Umbilical cord (tissue), 2 donors: ENCODE measurements around the gene KLHL5. TPM values are rescaled to one million over a fixed set of nuclear protein-coding genes. Genes with fewer than 3 reads are reported as not detected.
"Not testable (repeated sequence)": the region's sequence is repeated elsewhere in the genome, so short reads cannot be mapped to it uniquely, and the experiment has no call there.

Source experiments
- DNase-seq: peaks from one replicate; pipeline ENCODE4 v3.0.0-alpha.2; 2015; ENCODE audit warnings: low spot score
- total RNA-seq: library from RNA; depleted of rRNA; stranded (reverse); fragments of >200 nt; gene quantifications from one replicate; pipeline ENCODE4 v1.2.3, GENCODE V29; 2014; ENCODE audit warnings: low replicate concordance; ENCODE audit not compliant: insufficient read depth

The KLHL5 gene, protein sequence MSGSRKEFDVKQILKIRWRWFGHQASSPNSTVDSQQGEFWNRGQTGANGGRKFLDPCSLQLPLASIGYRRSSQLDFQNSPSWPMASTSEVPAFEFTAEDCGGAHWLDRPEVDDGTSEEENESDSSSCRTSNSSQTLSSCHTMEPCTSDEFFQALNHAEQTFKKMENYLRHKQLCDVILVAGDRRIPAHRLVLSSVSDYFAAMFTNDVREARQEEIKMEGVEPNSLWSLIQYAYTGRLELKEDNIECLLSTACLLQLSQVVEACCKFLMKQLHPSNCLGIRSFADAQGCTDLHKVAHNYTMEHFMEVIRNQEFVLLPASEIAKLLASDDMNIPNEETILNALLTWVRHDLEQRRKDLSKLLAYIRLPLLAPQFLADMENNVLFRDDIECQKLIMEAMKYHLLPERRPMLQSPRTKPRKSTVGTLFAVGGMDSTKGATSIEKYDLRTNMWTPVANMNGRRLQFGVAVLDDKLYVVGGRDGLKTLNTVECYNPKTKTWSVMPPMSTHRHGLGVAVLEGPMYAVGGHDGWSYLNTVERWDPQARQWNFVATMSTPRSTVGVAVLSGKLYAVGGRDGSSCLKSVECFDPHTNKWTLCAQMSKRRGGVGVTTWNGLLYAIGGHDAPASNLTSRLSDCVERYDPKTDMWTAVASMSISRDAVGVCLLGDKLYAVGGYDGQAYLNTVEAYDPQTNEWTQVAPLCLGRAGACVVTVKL
- 30.8 TPM for total RNA-seq

DNA sequence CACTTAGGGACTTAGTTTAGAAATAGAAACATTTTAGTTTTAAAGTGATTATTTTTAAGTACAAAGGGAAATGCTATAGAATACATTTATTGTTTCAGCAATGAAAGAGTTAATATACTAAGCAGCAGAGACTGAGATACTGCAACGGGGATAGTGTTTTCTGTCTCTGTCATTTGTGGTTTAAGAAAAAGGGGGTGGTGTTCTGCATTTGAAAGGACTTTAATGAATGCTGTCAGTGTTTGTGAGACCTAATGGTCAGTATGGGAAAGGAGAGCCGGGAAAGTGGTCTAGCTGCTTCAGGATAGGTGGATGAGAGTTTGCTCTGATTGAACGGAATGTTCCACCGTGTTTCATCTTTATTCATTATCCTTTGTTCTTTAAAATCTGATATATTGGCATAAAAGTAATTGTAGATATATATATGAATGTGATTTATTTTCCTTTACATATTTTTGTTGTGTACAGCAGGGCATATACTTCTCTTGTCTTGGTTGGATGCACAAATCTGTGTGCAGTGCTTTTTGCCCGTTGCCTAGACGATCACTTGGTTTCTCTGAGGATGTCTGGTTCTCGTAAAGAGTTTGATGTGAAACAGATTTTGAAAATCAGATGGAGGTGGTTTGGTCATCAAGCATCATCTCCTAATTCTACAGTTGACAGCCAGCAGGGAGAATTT is at the start of gene KLHL5:
Gene KLHL5 (plus strand): TSS at position 139 of the 676 bp plus-strand sequence. CDS start 421 bp downstream, at position 560.
- DNase-seq, result peak; percentile 32

DNA sequence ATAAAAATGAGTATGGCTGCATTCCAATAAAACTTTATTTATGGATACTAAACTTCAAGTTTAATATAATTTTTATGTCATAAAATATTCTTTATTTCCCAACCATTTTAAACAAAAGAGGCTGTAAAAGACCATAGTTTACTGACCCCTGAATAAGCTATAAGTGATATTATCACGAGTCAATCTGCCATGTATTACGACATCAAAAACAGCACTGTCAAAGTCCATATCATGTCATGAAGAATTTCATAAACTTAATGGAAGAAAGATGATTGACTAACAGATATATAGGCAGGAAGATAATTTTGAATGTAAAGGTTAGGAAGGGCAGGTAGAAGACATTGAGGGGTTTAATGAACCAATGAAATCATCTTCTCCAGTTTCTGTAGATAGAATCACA is 48.0 kb upstream of the KLHL5 start:
- no peak for DNase-seq

DNA sequence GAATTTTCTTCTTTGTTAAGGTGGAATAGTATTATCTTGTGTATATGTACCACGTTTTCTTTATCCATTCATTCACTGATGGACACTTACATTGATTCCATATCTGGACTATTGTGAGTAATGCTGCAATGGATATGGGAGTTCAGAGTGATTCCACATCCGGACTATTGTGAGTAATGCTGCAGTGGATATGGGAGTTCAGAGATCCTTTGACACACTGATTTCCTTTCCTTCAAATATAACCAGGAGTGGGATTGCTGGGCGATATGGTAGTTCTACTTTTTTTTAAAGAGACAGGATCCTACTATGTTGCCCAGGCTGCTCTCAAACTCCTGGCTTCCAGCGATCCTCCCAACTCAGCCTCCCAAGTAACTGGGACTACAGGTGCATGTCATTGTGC is 41.9 kb upstream of the KLHL5 start:
- no peak for DNase-seq

DNA sequence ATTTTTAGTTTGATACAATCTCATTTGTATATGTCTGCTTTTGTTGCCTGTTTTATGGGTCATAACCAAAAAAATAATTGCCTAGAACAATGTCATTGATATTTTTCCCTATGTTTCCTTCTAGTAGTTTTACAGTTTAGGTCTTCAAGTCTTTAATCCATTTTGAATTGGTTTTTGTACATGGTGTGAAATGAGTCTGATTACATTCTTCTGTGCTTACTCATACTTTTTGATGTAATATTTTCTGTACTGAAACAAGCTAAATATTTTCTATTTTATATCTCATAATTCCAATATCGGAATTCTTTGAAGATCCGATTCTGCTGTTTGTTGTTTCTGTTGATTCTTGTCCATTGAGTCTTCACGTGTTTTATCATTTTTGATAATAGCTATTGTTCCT is 40.4 kb upstream of the KLHL5 start:
- DNase-seq, result no peak

DNA sequence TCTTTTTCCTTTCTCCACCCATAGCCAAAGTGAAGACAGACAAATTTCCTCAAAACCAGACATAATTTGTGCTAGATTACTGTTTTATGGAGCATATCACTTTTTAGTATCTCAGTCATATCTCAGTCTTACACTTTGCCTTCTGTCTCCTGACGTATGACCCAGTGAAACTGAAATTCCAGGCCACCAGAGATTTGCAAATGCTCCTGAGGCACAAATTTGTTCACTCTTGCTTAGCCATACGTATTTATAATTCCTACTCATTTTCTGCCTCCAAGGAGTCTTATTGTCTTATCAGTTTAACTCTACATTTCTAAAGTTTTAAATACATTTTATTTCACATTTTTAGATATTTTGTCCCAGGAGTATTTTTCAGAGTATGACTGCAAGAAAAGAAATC is 39.8 kb upstream of the KLHL5 start:
- no peak for DNase-seq

DNA sequence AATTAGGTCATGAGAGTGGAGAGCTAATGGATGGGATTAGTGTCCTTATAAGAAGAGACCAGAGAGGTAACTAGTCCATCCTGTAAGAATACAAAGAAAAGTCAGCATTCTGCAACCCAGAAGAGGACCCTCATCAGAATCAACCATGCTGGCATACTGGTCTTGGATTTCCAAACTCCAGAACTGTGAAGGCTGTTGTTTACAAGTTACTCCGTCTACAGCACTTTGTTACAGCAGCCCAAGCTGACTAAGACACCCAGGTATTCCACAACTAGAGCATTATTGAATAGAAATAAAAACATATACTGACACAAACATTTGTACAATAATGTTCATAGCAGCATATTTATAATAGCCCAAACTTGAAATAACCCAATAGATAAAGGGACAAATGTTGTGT is 39.0 kb upstream of the KLHL5 start:
- DNase-seq, result no peak

DNA sequence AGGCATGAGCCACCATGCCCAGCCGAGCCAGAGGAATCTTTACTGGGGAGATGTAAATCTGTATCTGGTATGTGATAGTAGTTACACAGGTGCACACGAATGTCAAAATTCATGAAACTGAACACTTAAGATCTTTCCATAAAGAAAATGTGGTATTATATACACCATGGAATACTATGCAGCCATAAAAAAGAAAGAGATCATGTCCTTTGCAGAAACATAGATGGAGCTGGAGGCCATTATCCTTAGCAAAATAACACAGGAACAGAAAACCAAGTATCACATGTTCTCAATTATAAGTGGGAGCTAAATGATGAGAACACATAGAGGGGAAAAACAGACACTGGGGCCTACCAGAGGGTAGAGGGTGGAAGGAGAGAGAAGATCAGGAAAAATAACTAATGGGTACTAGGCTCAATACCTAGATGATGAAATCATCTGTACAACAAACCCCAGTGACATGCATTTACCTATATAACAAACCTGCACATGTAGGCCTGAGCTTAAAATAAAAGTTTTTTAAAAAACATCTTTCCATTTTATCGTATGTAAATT is 37.6 kb upstream of the KLHL5 start:
- no peak for DNase-seq

DNA sequence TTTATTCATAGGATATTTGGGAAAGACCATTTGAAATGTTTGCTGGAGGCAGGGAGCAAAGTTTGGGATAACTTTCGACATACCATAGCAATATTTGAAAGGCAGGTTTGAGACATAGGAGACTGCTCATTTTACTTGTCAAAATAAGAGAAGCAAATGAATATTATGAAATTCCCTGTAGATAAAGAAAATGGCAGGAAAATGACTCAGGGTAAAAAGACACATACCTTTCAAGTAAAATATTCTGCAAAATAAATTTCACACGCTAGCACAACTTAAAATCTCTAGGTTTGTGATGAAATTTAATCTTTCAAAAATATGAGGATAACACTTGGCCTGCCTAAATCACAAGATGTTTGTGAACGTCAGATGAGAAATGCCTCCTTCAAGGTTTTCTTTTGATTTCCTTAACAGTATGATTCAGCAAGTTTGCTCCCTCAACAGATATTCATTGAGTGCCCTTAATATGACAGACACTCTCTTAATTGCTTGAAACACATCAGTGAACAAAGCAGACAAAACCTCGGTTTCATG is 36.4 kb upstream of the KLHL5 start:
- DNase-seq, result no peak

DNA sequence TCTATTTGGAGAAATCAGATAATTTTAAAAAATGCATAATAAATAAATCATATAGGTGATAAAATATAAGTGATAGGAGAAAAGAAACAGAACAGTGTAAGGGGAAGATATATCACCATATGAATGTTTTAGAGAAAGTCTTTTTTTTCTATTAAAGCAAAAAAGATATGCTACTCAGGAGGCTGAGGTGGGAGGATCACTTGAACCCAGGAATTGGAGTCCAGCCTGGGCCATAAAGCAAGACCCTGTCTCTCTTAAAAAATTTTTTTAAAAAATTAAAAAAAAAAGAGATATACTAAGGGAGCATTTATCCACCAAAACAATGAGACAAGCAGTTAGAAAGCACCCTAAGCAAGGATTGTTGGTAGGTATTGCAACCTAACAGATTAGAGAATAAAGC is 35.9 kb upstream of the KLHL5 start:
- DNase-seq, result no peak

DNA sequence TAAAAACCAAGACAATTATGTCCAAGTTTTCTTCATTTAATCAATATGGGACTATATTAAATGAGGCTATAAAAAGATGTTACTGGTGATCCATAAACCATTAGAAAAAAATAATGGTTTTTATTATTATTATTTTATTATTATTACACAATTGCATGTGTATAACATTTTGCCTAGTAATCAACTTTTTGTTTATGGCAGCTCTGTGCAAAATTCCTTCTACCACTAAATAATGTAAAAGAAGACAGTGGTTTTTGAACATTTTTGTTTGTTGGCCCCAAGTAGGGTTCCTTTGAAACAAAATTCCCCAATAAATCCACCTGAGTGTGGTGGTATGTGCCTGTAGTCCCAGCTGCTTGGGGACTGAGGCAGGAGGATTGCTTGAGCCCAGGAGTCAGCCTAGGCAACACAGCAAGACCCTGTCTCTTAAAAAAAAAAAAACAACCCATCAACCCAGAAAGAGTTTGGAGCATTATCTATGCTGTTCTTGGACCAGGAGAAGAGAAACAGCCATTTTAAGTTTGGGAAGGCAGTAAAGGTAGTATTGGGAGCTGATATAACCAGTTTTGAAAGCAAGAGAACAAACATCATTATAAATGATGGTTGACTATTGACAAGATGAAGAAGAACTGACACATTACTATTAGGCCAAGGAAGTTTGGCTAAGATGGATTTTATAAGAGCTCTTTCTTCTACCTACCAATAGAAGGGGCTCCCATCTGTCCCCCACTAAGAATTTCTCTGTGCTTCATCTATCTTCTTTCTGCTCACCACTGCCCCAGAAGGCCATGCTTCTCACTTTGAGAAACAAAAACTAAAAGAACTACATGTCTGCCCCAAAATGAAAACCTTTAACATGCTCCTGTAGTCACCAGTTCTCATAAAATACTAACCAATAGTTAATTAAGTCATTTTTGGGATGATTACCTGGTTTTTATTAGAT is 32.0 kb upstream of the KLHL5 start:
- DNase-seq, result no peak

DNA sequence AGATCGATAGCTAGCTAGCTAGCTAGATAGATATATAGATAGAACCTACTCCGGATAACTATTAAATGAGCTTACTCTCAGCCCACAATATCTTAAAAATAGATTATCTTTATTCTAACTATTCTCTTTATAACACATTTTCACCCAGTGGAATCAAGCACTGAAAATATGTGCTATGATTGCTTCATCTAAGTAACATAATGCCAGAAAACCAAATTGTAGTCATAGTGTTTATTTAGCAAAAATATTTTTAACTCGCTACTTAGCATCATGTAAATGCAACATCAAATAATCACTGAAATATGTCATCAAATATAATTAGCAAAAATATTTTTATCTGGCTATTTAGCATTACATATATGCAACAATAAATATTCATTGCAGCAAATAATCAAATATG is 31.3 kb upstream of the KLHL5 start:
- no peak for DNase-seq

DNA sequence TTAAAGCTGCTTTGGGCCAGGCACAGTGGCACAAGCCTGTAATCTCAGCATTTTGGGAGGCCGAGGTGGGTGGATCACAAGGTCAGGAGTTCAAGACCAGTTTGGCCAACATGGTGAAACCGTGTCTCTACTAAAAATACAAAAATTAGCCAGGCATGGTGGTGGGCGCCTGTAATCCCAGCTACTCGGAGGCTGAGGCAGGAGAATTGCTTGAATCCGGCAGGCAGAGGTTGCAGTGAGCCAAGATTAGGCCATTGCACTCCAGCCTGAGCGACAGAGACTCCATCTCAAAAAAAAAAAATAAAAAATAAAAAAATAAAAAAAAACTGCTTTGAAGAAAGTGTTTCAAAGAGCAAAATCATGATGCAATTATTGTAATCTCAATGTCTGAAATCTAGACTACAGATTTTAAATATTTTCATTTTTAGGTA is 30.4 kb upstream of the KLHL5 start:
- not testable (repeated sequence) for DNase-seq

DNA sequence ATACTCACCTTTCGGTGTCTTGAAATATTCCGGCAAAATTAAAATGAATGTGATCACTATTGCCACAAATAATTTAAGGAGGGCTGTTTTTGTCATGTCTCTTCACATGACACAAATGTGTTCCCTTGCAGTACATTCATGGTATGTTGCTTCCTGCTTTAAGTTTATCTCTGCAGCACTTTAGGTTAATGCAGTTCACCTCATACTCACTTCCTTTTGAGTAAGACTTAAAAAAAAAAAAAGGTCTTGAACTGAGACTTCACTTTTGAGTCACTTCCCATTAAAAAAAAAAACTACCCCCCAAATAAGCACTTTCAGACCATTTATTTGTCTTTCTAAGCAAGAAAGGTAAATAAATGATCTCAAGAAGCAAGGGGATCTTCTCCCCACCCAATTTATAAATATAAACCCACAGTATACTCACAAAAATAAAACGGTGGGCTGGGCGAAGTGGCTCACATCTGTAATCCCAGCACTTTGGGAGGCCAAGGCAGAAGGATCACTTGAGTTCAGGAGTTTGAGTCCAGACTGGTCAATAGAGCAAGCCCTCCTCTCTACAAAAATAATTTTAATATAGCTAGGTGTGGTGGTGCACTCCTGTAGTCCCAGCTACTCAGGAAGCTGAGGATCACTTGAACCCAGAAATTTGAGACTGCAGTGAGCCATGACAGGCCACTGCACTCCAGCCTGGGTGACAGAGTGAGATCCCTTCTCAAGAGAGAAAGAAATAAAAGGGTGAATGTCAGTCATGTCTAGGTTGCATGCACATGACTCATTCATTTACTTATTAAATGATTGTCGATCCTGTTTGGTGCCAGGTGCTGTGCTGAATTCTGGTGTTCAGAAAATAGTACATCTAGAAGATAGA is 29.6 kb upstream of the KLHL5 start, which contains the start of gene TMEM156:
Gene TMEM156 (minus strand): TSS at position 192 of the 868 bp plus-strand sequence. CDS start 96 bp downstream, at position 96.
- DNase-seq, result no peak

DNA sequence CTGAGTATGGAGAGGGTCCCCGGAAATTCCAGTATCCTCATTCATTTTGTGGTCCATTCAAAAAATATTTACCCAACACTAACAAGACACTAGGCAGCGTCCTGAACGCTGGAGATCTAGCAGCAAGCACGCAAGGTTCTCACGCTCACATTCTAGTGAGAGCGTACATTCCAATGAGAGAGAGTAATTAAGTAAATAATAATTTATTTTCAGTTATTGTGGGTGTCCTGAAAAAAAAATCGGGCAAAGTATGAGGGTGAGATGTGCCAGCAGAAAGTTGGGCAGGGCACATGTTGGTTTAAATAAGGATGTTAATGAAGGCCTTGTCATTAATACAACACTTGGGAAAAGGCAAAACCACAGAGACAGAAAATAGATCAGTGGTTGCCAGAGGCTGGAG is 25.9 kb upstream of the KLHL5 start:
- no peak for DNase-seq

DNA sequence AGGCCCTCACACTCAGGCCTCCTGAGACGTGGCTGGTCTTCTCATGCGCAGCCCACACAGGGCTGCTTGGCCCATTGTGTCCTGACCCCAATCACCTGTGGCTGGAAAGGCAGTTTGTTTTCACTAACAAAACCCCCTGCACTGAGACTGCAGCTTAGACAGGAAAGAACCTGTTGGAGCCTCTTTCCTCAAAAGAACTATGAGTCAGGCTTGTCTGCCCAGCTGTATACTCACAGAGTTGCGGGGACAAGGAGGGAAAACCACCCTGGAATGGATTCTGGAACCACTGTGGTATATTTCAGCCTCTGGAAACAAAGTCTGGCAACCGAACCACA is 24.6 kb upstream of the KLHL5 start:
- DNase-seq, result no peak

DNA sequence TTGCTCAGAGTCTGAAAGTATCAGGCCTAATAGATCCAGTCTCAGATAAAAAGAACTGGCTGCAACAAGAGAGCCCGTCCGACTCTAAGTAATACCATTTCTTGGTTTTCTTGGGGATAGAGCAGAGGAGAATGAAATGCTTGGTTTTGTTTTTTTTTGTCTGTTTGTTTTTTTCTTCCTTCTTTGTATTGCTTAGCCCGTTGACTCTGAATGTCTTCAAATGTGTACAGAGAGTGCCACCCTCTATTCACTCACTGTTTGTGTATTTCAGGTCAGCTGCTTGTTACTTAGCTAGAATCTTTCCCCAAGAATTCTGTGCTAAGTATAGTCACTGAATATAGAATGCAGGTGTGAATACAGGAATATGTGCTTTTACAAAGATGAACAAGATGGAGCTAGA is 24.1 kb upstream of the KLHL5 start:
- no peak for DNase-seq

DNA sequence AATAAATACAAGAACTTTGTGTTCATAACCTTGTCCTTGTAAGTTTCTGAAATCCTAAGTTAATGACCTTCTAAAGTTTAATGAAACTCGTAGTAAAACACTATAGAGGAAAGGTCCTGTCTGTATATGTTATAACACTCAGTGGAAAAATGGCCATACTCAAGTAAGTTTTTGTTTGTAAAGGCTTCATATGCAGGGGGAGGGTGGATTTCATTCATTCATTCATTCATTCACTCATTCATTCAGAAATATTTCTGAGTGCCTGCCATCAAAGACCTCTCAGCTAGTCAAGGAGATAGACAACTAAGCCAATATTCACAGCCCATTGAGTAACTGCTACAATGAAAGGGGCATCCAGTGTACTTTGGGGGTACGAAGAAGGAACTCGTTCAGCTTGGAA is 22.9 kb upstream of the KLHL5 start:
- no peak for DNase-seq

DNA sequence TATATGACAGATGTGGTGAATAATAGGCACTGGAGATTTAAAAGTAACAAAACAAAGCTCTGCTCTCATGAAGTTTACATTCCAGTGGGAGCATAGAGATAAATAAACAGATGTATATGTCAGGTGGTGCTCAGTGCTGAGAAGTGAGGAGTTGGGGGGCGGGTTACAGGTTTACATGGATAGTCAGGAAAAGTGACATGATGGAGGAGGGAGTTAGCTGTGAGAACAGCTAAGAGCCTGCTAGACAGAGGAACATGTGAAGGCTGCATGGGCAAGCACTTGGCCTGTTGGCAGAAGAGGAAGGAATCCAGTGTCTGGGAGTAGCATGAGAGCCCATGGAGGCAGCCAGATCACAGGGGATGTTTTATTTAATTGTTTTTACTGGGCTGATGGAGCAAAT is 19.7 kb upstream of the KLHL5 start:
- no peak for DNase-seq

DNA sequence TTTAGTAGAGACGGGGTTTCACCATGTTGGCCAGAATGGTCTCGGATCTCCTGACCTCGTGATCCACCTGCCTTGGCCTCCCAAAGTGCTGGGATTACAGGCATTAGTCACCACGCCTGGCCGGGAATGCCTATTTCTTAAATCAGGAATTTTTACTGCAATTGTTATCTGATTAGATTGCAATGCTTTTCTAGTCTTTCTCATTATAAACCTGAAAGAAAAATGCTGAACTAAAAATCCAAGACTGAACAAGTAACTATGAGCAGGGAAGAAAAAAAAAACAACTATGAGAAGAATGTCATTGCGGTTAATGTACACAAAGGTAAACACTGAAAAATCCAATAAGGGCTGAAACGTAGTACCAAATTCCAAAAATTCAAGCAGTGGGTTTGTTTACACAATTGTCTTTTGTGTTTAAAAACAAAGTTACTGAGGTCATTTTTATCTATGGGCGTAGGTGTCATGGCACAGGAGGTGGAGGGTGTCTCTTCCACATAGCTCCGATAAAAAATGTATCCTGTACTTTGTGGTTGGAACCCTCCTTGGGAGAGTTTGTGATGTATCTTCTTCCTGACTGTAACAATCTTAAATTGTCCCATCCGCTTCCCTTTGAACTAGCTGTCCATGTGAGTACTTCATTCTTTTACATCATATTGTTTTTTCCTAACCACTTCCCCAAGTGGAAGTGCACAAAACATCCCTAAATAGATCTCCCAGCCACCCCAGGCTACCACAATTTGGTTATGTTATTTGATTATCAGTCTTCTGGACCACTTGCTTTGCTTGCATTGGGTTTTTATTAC is 18.8 kb upstream of the KLHL5 start:
- peak; percentile 3 for DNase-seq
